Measurements from ENCODE around the gene ZNF564. TPM values are rescaled to one million over a fixed set of nuclear protein-coding genes. Genes with fewer than 3 reads are reported as not detected.
A peak's percentile ranks its signal among the peaks of the same experiment; 100 is the strongest.

Gene ZNF564
- total RNA-seq (10 to 100 TPM in 1 of 2 donors, 1 to 10 TPM in 1; 9.9 to 12.5 TPM), polyA plus RNA-seq (ENCODE audit: insufficient read length in 6 of 6) (10 to 100 TPM in 3 of 6 donors, 1 to 10 TPM in 3; 7.4 to 12.6 (median 10.3) TPM)
- long read RNA-seq, donor 1, transcript ZNF564-201 (4 exons, 2,935 nt): major isoform, 7 of 7 reads
- long read RNA-seq, donor 1, partial matches to known transcripts: 0 of 7 reads
- long read RNA-seq, donor 1, other reads (novel, unspliced or antisense): 0 of 7 reads
- long read RNA-seq, donor 2, transcript ZNF564-201 (4 exons, 2,935 nt): major isoform, 5 of 5 reads
- long read RNA-seq, donor 2, partial matches to known transcripts: 0 of 5 reads
- long read RNA-seq, donor 2, other reads (novel, unspliced or antisense): 0 of 5 reads
- long read RNA-seq, donor 3, partial matches to known transcripts: 0 of 2 reads
- long read RNA-seq, donor 3, other reads (novel, unspliced or antisense): 0 of 2 reads
- long read RNA-seq, donor 4, partial matches to known transcripts: 1 of 4 reads
- long read RNA-seq, donor 4, other reads (novel, unspliced or antisense): 0 of 4 reads
- long read RNA-seq, donor 5, partial matches to known transcripts: 0 of 4 reads
- long read RNA-seq, donor 5, other reads (novel, unspliced or antisense): 0 of 4 reads
- long read RNA-seq, donor 6, transcript ZNF564-201 (4 exons, 2,935 nt): major isoform, 5 of 5 reads
- long read RNA-seq, donor 6, partial matches to known transcripts: 0 of 5 reads
- long read RNA-seq, donor 6, other reads (novel, unspliced or antisense): 0 of 5 reads
- long read RNA-seq, donor 7, partial matches to known transcripts: 0 of 4 reads
- long read RNA-seq, donor 7, other reads (novel, unspliced or antisense): 0 of 4 reads
- long read RNA-seq, donor 8, transcript ZNF564-201 (4 exons, 2,935 nt): major isoform, 6 of 6 reads
- long read RNA-seq, donor 8, partial matches to known transcripts: 0 of 6 reads
- long read RNA-seq, donor 8, other reads (novel, unspliced or antisense): 0 of 6 reads
- long read RNA-seq, donor 9: 0 reads
- long read RNA-seq, donor 10, partial matches to known transcripts: 0 of 1 reads
- long read RNA-seq, donor 10, other reads (novel, unspliced or antisense): 0 of 1 reads
- long read RNA-seq, donor 11: 0 reads
- long read RNA-seq, donor 12, transcript ZNF564-201 (4 exons, 2,935 nt): major isoform, 5 of 5 reads
- long read RNA-seq, donor 12, partial matches to known transcripts: 0 of 5 reads
- long read RNA-seq, donor 12, other reads (novel, unspliced or antisense): 0 of 5 reads

GRCh38 chr19:12551060-12551832, at the start of gene ZNF564:
Gene ZNF564, minus strand, starts transcription at chr19:12551482. Its CDS starts 150 bp downstream, at chr19:12551332.
- Histone ChIP-seq H3K27ac (peak within 1 kb of the TSS; percentile 93 to 97), H3K4me1 (peaks cover 19 to 30% of the 10 kb centered on the region in 2 donors), H3K9me3 (no peaks in the 10 kb centered on the region), H3K36me3 (peaks cover 0 to 16% of the 10 kb centered on the region in 2 donors), H3K27me3 (peaks cover 0 to 10% of the 10 kb centered on the region in 2 donors), H3K4me3 (peak within 1 kb of the TSS; percentile 52 to 62)
- DNase-seq (peak; percentile 95 to 98 (median 96)), ATAC-seq (peak; percentile 97)
- TF ChIP-seq, protein P1, sequence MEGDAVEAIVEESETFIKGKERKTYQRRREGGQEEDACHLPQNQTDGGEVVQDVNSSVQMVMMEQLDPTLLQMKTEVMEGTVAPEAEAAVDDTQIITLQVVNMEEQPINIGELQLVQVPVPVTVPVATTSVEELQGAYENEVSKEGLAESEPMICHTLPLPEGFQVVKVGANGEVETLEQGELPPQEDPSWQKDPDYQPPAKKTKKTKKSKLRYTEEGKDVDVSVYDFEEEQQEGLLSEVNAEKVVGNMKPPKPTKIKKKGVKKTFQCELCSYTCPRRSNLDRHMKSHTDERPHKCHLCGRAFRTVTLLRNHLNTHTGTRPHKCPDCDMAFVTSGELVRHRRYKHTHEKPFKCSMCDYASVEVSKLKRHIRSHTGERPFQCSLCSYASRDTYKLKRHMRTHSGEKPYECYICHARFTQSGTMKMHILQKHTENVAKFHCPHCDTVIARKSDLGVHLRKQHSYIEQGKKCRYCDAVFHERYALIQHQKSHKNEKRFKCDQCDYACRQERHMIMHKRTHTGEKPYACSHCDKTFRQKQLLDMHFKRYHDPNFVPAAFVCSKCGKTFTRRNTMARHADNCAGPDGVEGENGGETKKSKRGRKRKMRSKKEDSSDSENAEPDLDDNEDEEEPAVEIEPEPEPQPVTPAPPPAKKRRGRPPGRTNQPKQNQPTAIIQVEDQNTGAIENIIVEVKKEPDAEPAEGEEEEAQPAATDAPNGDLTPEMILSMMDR (IDR thresholded peaks at IDR 0.05): no peak
- intact Hi-C loops (cut with DNase I): no loop called here

DNA sequence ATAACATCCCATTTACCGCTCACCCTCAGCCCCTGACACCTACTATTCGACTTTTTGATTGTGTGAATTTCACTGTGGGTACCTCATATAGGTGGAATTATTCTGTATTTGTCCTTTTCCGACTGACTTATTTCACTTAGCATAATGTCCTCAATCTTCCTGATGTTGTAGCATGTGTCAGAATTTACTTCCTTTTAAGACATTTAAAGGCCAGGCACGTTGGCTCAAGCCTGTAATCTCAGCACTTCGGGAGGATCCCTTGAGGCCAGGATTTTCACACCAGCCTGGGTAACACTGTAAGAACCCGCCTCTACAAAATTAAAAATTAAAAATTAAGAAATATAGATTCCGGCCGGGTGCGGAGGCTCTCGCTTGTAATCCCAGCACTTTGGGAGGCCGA, 46.3 kb upstream of the ZNF564 start:
- H3K27me3 ChIP-seq: no peaks in the 10 kb centered on the region
- H3K27ac ChIP-seq: peak overlapping the region in 1 of 2 donors; percentile 28
- ATAC-seq: peak; percentile 56
- no peaks in the 10 kb centered on the region for H3K4me1 ChIP-seq
- H3K9me3 ChIP-seq: no peaks in the 10 kb centered on the region
- H3K4me3 ChIP-seq: no peak overlapping the region
- intact Hi-C loops (cut with DNase I): no loop called here
- TF ChIP-seq, protein P1 (IDR thresholded peaks at IDR 0.05): no peak
- no peak for DNase-seq
- H3K36me3 ChIP-seq: peaks cover 0 to 45% of the 10 kb centered on the region in 2 donors

DNA sequence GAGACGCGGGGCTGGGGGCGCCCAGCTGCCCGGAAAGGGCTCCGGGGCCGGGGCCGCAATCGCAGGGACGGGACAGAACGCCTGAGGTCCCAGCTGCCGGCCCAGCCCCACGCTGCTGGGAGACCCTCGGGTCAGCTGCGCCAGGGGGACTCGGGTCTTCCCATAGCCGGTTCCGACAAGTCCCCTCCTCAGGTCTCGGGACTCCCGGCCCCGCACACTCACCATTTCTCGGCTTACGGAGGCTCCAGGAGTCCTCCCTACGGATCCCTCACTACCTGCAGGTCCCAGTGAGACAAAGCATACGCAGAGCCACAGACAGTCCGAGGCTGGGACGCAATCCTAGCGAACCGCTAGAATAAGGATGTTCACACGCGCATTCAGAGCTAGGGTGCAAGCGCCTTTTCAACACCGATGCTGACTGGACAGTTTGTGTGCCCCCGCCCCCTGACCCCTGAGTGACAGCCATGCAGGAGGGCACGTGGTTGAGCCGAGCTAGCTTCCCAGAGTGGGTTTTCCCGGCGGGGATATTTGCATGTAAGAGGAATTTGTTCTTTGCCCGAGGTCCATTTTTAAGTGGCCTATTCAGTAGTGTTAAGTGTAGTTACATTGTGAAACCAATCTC, 45.8 kb upstream of the ZNF564 start:
- Histone ChIP-seq H3K4me3 (no peak overlapping the region), H3K27me3 (no peaks in the 10 kb centered on the region), H3K36me3 (peaks cover 0 to 40% of the 10 kb centered on the region in 2 donors), H3K27ac (no peak overlapping the region), H3K4me1 (no peaks in the 10 kb centered on the region), H3K9me3 (no peaks in the 10 kb centered on the region)
- intact Hi-C loops (cut with DNase I): no loop called here
- TF ChIP-seq, protein P1 (IDR thresholded peaks at IDR 0.05): no peak
- peak; percentile 96 for ATAC-seq
- peak in 3 of 4 donors; percentile 42 to 77 (median 59) for DNase-seq

DNA sequence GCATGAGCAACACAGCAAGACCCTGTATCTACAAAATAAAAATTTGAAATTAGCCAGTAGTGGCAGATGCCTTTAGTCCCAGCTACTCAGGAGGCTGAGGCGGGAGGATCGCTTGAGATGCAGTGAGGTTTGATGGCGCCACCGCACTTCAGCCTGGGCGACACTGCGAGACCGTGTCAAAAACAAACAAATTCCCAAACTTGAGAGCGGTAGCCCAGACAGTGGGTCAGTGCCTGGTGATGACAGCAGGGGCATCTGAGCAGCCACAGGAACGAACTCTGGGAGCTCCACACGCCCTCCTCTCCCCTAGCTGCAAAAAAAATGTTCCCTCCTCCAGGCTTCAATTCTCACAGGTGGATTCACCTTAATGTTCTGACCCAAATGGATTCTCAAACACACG, 45.2 kb upstream of the ZNF564 start:
- intact Hi-C loops (cut with DNase I): no loop called here
- Histone ChIP-seq H3K4me1 (no peaks in the 10 kb centered on the region), H3K27me3 (no peaks in the 10 kb centered on the region), H3K27ac (no peak overlapping the region), H3K36me3 (peaks cover 0 to 37% of the 10 kb centered on the region in 2 donors), H3K4me3 (no peak overlapping the region), H3K9me3 (no peaks in the 10 kb centered on the region)
- DNase-seq (no peak), ATAC-seq (no peak)
- TF ChIP-seq, protein P1 (IDR thresholded peaks at IDR 0.05): no peak
